ENCODE results near the gene FALEC.

GRCh38 chr1:150535511-150536287 lies 20.1 kb downstream of the FALEC start:
- TF ChIP-seq POLR2A (IDR thresholded peaks at IDR 0.05) (no peak), CTCF (IDR thresholded peaks at IDR 0.05) (no peak)

Measured in heart left ventricle (tissue), 13 donors.